Measurements from ENCODE around the gene MESP2. TPM values are rescaled to one million over a fixed set of nuclear protein-coding genes. Genes with fewer than 3 reads are reported as not detected.

Gene MESP2
- total and polyA plus RNA-seq, 2 of the 13 experiments (the other 11 are each of a cell fraction or from before 2014, with no cell fraction given) = not detected

DNA sequence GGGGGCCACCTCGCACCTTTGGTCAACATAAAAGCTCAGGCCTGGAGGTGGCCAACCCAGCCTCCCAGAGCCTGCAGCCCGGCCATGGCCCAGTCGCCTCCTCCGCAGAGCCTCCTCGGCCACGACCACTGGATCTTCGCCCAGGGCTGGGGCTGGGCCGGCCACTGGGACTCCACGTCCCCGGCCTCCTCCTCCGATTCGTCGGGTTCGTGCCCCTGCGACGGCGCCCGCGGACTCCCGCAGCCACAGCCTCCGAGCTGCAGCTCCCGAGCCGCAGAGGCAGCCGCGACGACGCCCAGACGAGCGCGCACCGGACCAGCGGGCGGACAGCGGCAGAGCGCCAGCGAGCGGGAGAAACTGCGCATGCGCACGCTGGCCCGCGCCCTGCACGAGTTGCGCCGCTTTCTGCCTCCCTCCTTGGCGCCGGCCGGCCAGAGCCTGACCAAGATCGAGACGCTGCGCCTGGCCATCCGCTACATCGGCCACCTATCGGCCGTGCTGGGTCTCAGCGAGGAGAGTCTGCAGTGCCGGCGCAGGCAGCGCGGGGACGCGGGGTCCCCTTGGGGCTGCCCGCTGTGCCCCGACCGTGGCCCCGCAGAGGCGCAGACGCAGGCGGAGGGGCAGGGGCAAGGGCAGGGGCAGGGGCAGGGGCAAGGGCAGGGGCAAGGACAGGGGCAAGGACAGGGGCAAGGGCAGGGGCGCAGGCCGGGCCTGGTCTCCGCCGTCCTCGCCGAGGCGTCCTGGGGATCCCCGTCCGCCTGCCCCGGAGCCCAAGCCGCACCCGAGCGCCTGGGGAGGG lies at the start of gene MESP2 (continued):
- TF ChIP-seq, protein P1, sequence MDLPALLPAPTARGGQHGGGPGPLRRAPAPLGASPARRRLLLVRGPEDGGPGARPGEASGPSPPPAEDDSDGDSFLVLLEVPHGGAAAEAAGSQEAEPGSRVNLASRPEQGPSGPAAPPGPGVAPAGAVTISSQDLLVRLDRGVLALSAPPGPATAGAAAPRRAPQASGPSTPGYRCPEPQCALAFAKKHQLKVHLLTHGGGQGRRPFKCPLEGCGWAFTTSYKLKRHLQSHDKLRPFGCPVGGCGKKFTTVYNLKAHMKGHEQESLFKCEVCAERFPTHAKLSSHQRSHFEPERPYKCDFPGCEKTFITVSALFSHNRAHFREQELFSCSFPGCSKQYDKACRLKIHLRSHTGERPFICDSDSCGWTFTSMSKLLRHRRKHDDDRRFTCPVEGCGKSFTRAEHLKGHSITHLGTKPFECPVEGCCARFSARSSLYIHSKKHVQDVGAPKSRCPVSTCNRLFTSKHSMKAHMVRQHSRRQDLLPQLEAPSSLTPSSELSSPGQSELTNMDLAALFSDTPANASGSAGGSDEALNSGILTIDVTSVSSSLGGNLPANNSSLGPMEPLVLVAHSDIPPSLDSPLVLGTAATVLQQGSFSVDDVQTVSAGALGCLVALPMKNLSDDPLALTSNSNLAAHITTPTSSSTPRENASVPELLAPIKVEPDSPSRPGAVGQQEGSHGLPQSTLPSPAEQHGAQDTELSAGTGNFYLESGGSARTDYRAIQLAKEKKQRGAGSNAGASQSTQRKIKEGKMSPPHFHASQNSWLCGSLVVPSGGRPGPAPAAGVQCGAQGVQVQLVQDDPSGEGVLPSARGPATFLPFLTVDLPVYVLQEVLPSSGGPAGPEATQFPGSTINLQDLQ (CRISPR knock-in tag; IDR thresholded peaks at IDR 0.05) = 0 out of 2 replicates have a peak, but pooled peaks have one; percentile 52
- TF ChIP-seq ZNF547 (CRISPR knock-in tag; IDR thresholded peaks at IDR 0.05) = peak; percentile 95
- TF ChIP-seq FOXK1 (CRISPR knock-in tag; IDR thresholded peaks at IDR 0.05; ENCODE audit: borderline replicate concordance, low read depth) = no peak
- peak; percentile 65 for TF ChIP-seq MED8 (CRISPR knock-in tag; IDR thresholded peaks at IDR 0.05; ENCODE audit: insufficient replicate concordance)
- peak; percentile 86; the same call in 1 of the 2 replicates for TF ChIP-seq TBX2 (CRISPR knock-in tag; IDR thresholded peaks at IDR 0.05; ENCODE audit: borderline replicate concordance)
- peak; percentile 85 for TF ChIP-seq ERF (CRISPR knock-in tag; IDR thresholded peaks at IDR 0.05)
- TF ChIP-seq ZEB1 (IDR thresholded peaks at IDR 0.05; ENCODE audit: insufficient replicate concordance, low read depth) = no peak
- TF ChIP-seq, protein P2, sequence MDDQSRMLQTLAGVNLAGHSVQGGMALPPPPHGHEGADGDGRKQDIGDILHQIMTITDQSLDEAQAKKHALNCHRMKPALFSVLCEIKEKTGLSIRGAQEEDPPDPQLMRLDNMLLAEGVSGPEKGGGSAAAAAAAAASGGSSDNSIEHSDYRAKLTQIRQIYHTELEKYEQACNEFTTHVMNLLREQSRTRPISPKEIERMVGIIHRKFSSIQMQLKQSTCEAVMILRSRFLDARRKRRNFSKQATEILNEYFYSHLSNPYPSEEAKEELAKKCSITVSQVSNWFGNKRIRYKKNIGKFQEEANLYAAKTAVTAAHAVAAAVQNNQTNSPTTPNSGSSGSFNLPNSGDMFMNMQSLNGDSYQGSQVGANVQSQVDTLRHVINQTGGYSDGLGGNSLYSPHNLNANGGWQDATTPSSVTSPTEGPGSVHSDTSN (CRISPR knock-in tag; IDR thresholded peaks at IDR 0.05; ENCODE audit: borderline replicate concordance) = no peak
- TF ChIP-seq, protein P3, sequence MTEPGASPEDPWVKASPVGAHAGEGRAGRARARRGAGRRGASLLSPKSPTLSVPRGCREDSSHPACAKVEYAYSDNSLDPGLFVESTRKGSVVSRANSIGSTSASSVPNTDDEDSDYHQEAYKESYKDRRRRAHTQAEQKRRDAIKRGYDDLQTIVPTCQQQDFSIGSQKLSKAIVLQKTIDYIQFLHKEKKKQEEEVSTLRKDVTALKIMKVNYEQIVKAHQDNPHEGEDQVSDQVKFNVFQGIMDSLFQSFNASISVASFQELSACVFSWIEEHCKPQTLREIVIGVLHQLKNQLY (CRISPR knock-in tag; IDR thresholded peaks at IDR 0.05) = peak; percentile 27; the same call in 1 of the 2 replicates
- TF ChIP-seq ZFY (CRISPR knock-in tag; IDR thresholded peaks at IDR 0.05) = peak; percentile 67; the same call in 1 of the 2 replicates
- no peak for TF ChIP-seq PTBP1 (IDR thresholded peaks at IDR 0.05; ENCODE audit: low read depth, low read length, poor library complexity, severe bottlenecking)
- TF ChIP-seq, protein P4, sequence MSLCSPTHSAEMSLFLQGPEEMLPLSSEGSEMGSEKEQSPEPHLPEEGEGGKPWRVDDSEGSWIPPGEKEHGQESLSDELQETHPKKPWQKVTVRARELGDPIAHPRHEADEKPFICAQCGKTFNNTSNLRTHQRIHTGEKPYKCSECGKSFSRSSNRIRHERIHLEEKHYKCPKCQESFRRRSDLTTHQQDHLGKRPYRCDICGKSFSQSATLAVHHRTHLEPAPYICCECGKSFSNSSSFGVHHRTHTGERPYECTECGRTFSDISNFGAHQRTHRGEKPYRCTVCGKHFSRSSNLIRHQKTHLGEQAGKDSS (CRISPR knock-in tag; IDR thresholded peaks at IDR 0.05; ENCODE audit: borderline replicate concordance, low read depth) = peak; percentile 55; the same call in 1 of the 2 replicates
- TF ChIP-seq, protein P5, sequence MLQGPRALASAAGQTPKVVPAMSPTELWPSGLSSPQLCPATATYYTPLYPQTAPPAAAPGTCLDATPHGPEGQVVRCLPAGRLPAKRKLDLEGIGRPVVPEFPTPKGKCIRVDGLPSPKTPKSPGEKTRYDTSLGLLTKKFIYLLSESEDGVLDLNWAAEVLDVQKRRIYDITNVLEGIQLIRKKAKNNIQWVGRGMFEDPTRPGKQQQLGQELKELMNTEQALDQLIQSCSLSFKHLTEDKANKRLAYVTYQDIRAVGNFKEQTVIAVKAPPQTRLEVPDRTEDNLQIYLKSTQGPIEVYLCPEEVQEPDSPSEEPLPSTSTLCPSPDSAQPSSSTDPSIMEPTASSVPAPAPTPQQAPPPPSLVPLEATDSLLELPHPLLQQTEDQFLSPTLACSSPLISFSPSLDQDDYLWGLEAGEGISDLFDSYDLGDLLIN (CRISPR knock-in tag; IDR thresholded peaks at IDR 0.05; ENCODE audit: borderline replicate concordance) = peak; percentile 76; the same call in 1 of the 2 replicates
- no peak for TF ChIP-seq ZSCAN29 (CRISPR knock-in tag; conservative IDR thresholded peaks at IDR 0.05)
- TF ChIP-seq, protein P6, sequence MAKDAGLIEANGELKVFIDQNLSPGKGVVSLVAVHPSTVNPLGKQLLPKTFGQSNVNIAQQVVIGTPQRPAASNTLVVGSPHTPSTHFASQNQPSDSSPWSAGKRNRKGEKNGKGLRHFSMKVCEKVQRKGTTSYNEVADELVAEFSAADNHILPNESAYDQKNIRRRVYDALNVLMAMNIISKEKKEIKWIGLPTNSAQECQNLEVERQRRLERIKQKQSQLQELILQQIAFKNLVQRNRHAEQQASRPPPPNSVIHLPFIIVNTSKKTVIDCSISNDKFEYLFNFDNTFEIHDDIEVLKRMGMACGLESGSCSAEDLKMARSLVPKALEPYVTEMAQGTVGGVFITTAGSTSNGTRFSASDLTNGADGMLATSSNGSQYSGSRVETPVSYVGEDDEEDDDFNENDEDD (CRISPR knock-in tag; IDR thresholded peaks at IDR 0.05; ENCODE audit: borderline replicate concordance) = peak; percentile 98
- peak; percentile 59; the same call in 1 of the 2 replicates for TF ChIP-seq PPARG (CRISPR knock-in tag; conservative IDR thresholded peaks at IDR 0.05)
- TF ChIP-seq, protein P7, sequence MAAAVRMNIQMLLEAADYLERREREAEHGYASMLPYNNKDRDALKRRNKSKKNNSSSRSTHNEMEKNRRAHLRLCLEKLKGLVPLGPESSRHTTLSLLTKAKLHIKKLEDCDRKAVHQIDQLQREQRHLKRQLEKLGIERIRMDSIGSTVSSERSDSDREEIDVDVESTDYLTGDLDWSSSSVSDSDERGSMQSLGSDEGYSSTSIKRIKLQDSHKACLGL (CRISPR knock-in tag; IDR thresholded peaks at IDR 0.05) = peak; percentile 92; the same call in 1 of the 2 replicates
- no peak for TF ChIP-seq HHEX (CRISPR knock-in tag; IDR thresholded peaks at IDR 0.05)
- TF ChIP-seq ZSCAN9 (CRISPR knock-in tag; IDR thresholded peaks at IDR 0.05; ENCODE audit: borderline replicate concordance) = peak; percentile 39; the same call in 1 of the 2 replicates
- peak; percentile 77; the same call in 1 of the 2 replicates for TF ChIP-seq ZNF333 (CRISPR knock-in tag; IDR thresholded peaks at IDR 0.05; ENCODE audit: borderline replicate concordance)
